PC-3 (cell line): ENCODE measurements around the gene ZFYVE28. TPM values are rescaled to one million over a fixed set of nuclear protein-coding genes. Genes with fewer than 3 reads are reported as not detected.

Experiments used
- ATAC-seq: fragments of 200-7000 bp; cut with Tn5 transposase; 2 replicates; pipeline ENCODE4 v1.9.1; 2020; ENCODE audit warnings: mild to moderate bottlenecking, moderate library complexity
- BruUV-seq: library from RNA; stranded (reverse); fragments of 400-500 nt; replicated peaks from 2 replicates; lab custom pipeline; 2021; lab: Mats Ljungman, UMichigan
- CTCF ChIA-PET: fragments of 300-600 bp; sonication (Branson Sonifier 250); formaldehyde crosslinking; loops from one replicate; lab custom pipeline; 2022; ENCODE audit warnings: antibody characterized with exemption; lab: Charles Lee
- POLR2A ChIA-PET: fragments of 300-600 bp; sonication (Branson Sonifier 250); formaldehyde crosslinking; loops from one replicate; lab custom pipeline; 2022; ENCODE audit warnings: antibody characterized with exemption; ENCODE audit not compliant: unreplicated experiment; lab: Charles Lee
- DNase-seq: peaks from one replicate; pipeline ENCODE4 v3.0.0-alpha.2; 2015
- H2AFZ ChIP-seq: fragments of 300-600 bp; sonication (generic); 2 replicates; pipeline ENCODE4 v1.6.0; 2016; ENCODE audit warnings: antibody characterized with exemption, low read length
- H3F3A ChIP-seq: fragments of 300-600 bp; sonication (generic); one replicate; pipeline ENCODE4 v1.6.0; 2017; ENCODE audit warnings: antibody characterized with exemption, low read length, control low read depth, mild to moderate bottlenecking; ENCODE audit not compliant: unreplicated experiment
- H3K27ac ChIP-seq: fragments of 300-600 bp; sonication (generic); 2 replicates; pipeline ENCODE4 v1.5.1; 2016; ENCODE audit warnings: mild to moderate bottlenecking, low read length
- H3K27me3 ChIP-seq: fragments of 300-600 bp; sonication (generic); 2 replicates; pipeline ENCODE4 v1.6.1; 2016; ENCODE audit warnings: low read length, mixed read lengths
- H3K36me3 ChIP-seq: fragments of 300-600 bp; sonication (generic); 2 replicates; pipeline ENCODE4 v1.6.1; 2016; ENCODE audit warnings: low read depth, mixed run types, low read length, mixed read lengths
- H3K4me1 ChIP-seq: fragments of 300-600 bp; sonication (generic); 2 replicates; pipeline ENCODE4 v1.5.1; 2016; ENCODE audit warnings: low read length; ENCODE audit not compliant: insufficient read depth
- H3K4me2 ChIP-seq: fragments of 300-600 bp; sonication (generic); 2 replicates; pipeline ENCODE4 v1.6.0; 2016; ENCODE audit warnings: low read length
- H3K4me3 ChIP-seq: fragments of 300-600 bp; sonication (generic); 2 replicates; pipeline ENCODE4 v1.5.1; 2016; ENCODE audit warnings: mild to moderate bottlenecking, low read length, mixed read lengths
- H3K79me2 ChIP-seq: fragments of 300-600 bp; sonication (generic); 2 replicates; pipeline ENCODE4 v1.6.1; 2017; ENCODE audit warnings: low read length, mixed read lengths
- H3K9ac ChIP-seq: fragments of 300-600 bp; sonication (generic); 2 replicates; pipeline ENCODE4 v1.6.0; 2016; ENCODE audit warnings: mild to moderate bottlenecking, low read length
- H3K9me2 ChIP-seq: fragments of 300-600 bp; sonication (generic); replicated peaks from 2 replicates; pipeline ENCODE4 v1.6.1; 2016; ENCODE audit warnings: mixed run types, low read length, mixed read lengths
- H3K9me3 ChIP-seq: fragments of 300-600 bp; sonication (generic); 2 replicates; pipeline ENCODE4 v1.6.1; 2016; ENCODE audit warnings: low read length, mixed read lengths
- H4K20me1 ChIP-seq: fragments of 300-600 bp; sonication (generic); 2 replicates; pipeline ENCODE4 v1.6.1; 2016; ENCODE audit warnings: low read length, mixed read lengths
- CTCF ChIP-seq: fragments of 300-600 bp; sonication (generic); conservative IDR thresholded peaks from 2 replicates; pipeline ENCODE4 v1.5.1; 2017; ENCODE audit warnings: antibody characterized with exemption, low read depth, mild to moderate bottlenecking, low read length
- EZH2 ChIP-seq: fragments of 300-600 bp; sonication (generic); IDR thresholded peaks from one replicate; pipeline ENCODE4 v1.6.1; 2017; ENCODE audit warnings: antibody characterized with exemption, mild to moderate bottlenecking, low read length; ENCODE audit not compliant: unreplicated experiment
- EZH2phosphoT487 ChIP-seq: fragments of 300-600 bp; sonication (generic); IDR thresholded peaks from 2 replicates; pipeline ENCODE4 v1.6.1; 2018; ENCODE audit warnings: mild to moderate bottlenecking, antibody characterized with exemption, low read length, borderline replicate concordance
- intact Hi-C: fragments of 100-400 bp; cut with micrococcal nuclease; formaldehyde crosslinking; loops from 2 replicates; pipeline ENCODE4 v1.9.0; 2023
- total RNA-seq: library from RNA; depleted of rRNA; stranded (reverse); fragments of >200 nt; gene quantifications from 2 replicates; pipeline ENCODE4 v1.2.3, GENCODE V29; 2014

Gene ZFYVE28
- total RNA-seq, 1 experiment from 2014 or later = 8.0 TPM

- H3K9ac ChIP-seq = no peak overlapping the region
- no peak for DNase-seq
- H3K27ac ChIP-seq = no peak overlapping the region
- no peaks in the 10 kb centered on the region for H3F3A ChIP-seq
- BruUV-seq = no TSS peak
- no peak for ATAC-seq
- H3K27me3 ChIP-seq = no peaks in the 10 kb centered on the region
- H3K36me3 ChIP-seq = no peaks in the 10 kb centered on the region
- H3K4me1 ChIP-seq = no peaks in the 10 kb centered on the region
- intact Hi-C loops = no loop called here
- no peak overlapping the region for H3K4me2 ChIP-seq
- H3K4me3 ChIP-seq = no peak overlapping the region
- CTCF ChIA-PET = no interaction called here
- H3K79me2 ChIP-seq = no peaks in the 10 kb centered on the region
- H3K9me3 ChIP-seq = no peaks in the 10 kb centered on the region
- no peak overlapping the region for H2AFZ ChIP-seq
- TF ChIP-seq EZH2 (no peak), EZH2phosphoT487 (no peak), CTCF (no peak)
- no peaks in the 10 kb centered on the region for H4K20me1 ChIP-seq
- POLR2A ChIA-PET = no interaction called here
- no peaks in the 10 kb centered on the region for H3K9me2 ChIP-seq
Observed at GRCh38 chr4:2251795-2252529, 166.5 kb downstream of the ZFYVE28 start.

- CTCF ChIA-PET = no interaction called here
- Histone ChIP-seq H3K4me3 (no peak overlapping the region), H3K9ac (no peak overlapping the region), H3K27me3 (no peaks in the 10 kb centered on the region), H4K20me1 (no peaks in the 10 kb centered on the region), H2AFZ (no peak overlapping the region), H3K27ac (no peak overlapping the region), H3K4me2 (no peak overlapping the region), H3F3A (no peaks in the 10 kb centered on the region), H3K9me2 (no peaks in the 10 kb centered on the region), H3K9me3 (no peaks in the 10 kb centered on the region), H3K79me2 (no peaks in the 10 kb centered on the region), H3K4me1 (no peaks in the 10 kb centered on the region), H3K36me3 (no peaks in the 10 kb centered on the region)
- TF ChIP-seq EZH2 = no peak
- TF ChIP-seq EZH2phosphoT487 = no peak
- no peak for TF ChIP-seq CTCF
- intact Hi-C loops = no loop called here
- DNase-seq (no peak), ATAC-seq (no peak)
- BruUV-seq = no TSS peak
- POLR2A ChIA-PET = no interaction called here
Observed at GRCh38 chr4:2251073-2251794, 167.2 kb downstream of the ZFYVE28 start.
